HEK293 (cell line): ENCODE results near the gene TNIP1.

ENCODE experiments used
- CTCF ChIA-PET: fragments of 350-600 bp; formaldehyde crosslinking; extraction: SDS; loops from one replicate; lab custom pipeline; 2021; ENCODE audit warnings: antibody characterized with exemption; lab: Yijun Ruan, JAX
- POLR2A ChIA-PET: fragments of 300-600 bp; formaldehyde crosslinking; extraction: SDS; loops from one replicate; lab custom pipeline; 2020; ENCODE audit warnings: antibody characterized with exemption, inconsistent platforms; lab: Yijun Ruan, JAX
- H3K27ac ChIP-seq: fragments of 200-500 bp; sonication (Bioruptor generic); 2 replicates; pipeline ENCODE4 v1.5.1; 2014; ENCODE audit warnings: low read depth, low read length, control low read depth, inconsistent platforms; ENCODE audit errors: extremely low read depth
- H3K36me3 ChIP-seq, 2 experiments: fragments of 200-500 bp in 1 of 2; sonication (Bioruptor generic) in 1 of 2; 1 replicate in 1 of 2; 2 replicates in 1 of 2; pipeline ENCODE4 v1.5.1; 2014 to 2017; ENCODE audit warnings: inconsistent platforms in 2 of 2, low read length in 2 of 2; ENCODE audit not compliant: control insufficient read depth in 2 of 2, insufficient read depth in 1 of 2
- H3K4me1 ChIP-seq: fragments of 200-500 bp; sonication (Bioruptor generic); 2 replicates; pipeline ENCODE4 v1.5.1; 2014; ENCODE audit warnings: mild to moderate bottlenecking, low read length, inconsistent platforms; ENCODE audit not compliant: control insufficient read depth, insufficient read depth
- H3K4me3 ChIP-seq: 2 replicates; pipeline ENCODE4 v1.5.1; 2011; ENCODE audit warnings: low read depth, mild to moderate bottlenecking, control low read depth, low read length, moderate library complexity
- H3K9me3 ChIP-seq: fragments of 200-500 bp; sonication (Bioruptor generic); 2 replicates; pipeline ENCODE4 v1.5.1; 2014; ENCODE audit warnings: low read depth, low read length, inconsistent platforms; ENCODE audit not compliant: control insufficient read depth, insufficient read depth
- BCL11A ChIP-seq: fragments of 450-650 bp; formaldehyde crosslinking; IDR thresholded peaks from 2 replicates; pipeline ENCODE4 v1.5.1; 2016; ENCODE audit warnings: low read depth, missing biosample characterization, missing genetic modification characterization
- CTCF ChIP-seq: fragments of 450-650 bp; formaldehyde crosslinking; IDR thresholded peaks from 2 replicates; pipeline ENCODE4 v1.5.1; 2016; ENCODE audit warnings: missing biosample characterization, missing genetic modification characterization
- GLI2 ChIP-seq: fragments of 450-650 bp; formaldehyde crosslinking; IDR thresholded peaks from 2 replicates; pipeline ENCODE4; 2017; ENCODE audit warnings: missing biosample characterization, missing genetic modification characterization, low read depth, borderline replicate concordance
- KLF1 ChIP-seq: fragments of 450-650 bp; formaldehyde crosslinking; IDR thresholded peaks from 2 replicates; pipeline ENCODE4 v1.5.1; 2016; ENCODE audit warnings: missing biosample characterization, missing genetic modification characterization
- MZF1 ChIP-seq: fragments of 450-650 bp; formaldehyde crosslinking; IDR thresholded peaks from 2 replicates; pipeline ENCODE4 v1.5.1; 2017; ENCODE audit warnings: missing biosample characterization, missing genetic modification characterization, borderline replicate concordance
- PATZ1 ChIP-seq: fragments of 450-650 bp; formaldehyde crosslinking; IDR thresholded peaks from 2 replicates; pipeline ENCODE4 v1.5.1; 2016; ENCODE audit warnings: missing biosample characterization, missing genetic modification characterization
- SP7 ChIP-seq: fragments of 450-650 bp; formaldehyde crosslinking; IDR thresholded peaks from 2 replicates; pipeline ENCODE4 v1.5.1; 2016; ENCODE audit warnings: missing biosample characterization, missing genetic modification characterization
- TCF7L2 ChIP-seq: IDR thresholded peaks from 2 replicates; pipeline ENCODE4 v1.6.1; 2011; ENCODE audit warnings: low read depth, mild to moderate bottlenecking, inconsistent platforms, low read length, moderate library complexity, borderline replicate concordance
- YY2 ChIP-seq: fragments of 450-650 bp; formaldehyde crosslinking; IDR thresholded peaks from 2 replicates; pipeline ENCODE4 v1.5.1; 2016; ENCODE audit warnings: missing biosample characterization, missing genetic modification characterization
- ZFP37 ChIP-seq: fragments of 450-650 bp; formaldehyde crosslinking; IDR thresholded peaks from 2 replicates; pipeline ENCODE4 v1.5.1; 2016; ENCODE audit warnings: missing biosample characterization, missing genetic modification characterization
- ZNF175 ChIP-seq: fragments of 450-650 bp; formaldehyde crosslinking; IDR thresholded peaks from 2 replicates; pipeline ENCODE4 v1.5.1; 2016; ENCODE audit warnings: missing biosample characterization, missing genetic modification characterization
- ZNF202 ChIP-seq: fragments of 450-650 bp; formaldehyde crosslinking; IDR thresholded peaks from 2 replicates; pipeline ENCODE4 v1.5.1; 2016; ENCODE audit warnings: missing biosample characterization, missing genetic modification characterization, borderline replicate concordance
- ZNF214 ChIP-seq: fragments of 450-650 bp; formaldehyde crosslinking; IDR thresholded peaks from 2 replicates; pipeline ENCODE4 v1.5.1; 2017; ENCODE audit warnings: missing biosample characterization, mild to moderate bottlenecking, missing genetic modification characterization, borderline replicate concordance
- ZNF23 ChIP-seq: fragments of 450-650 bp; formaldehyde crosslinking; IDR thresholded peaks from 2 replicates; pipeline ENCODE4 v1.5.1; 2016; ENCODE audit warnings: missing biosample characterization, missing genetic modification characterization, borderline replicate concordance
- ZNF248 ChIP-seq: fragments of 450-650 bp; formaldehyde crosslinking; IDR thresholded peaks from 2 replicates; pipeline ENCODE4 v1.5.1; 2017; ENCODE audit warnings: missing biosample characterization, missing genetic modification characterization
- ZNF26 ChIP-seq: fragments of 450-650 bp; formaldehyde crosslinking; IDR thresholded peaks from 2 replicates; pipeline ENCODE4 v1.5.1; 2016; ENCODE audit warnings: missing biosample characterization, missing genetic modification characterization
- ZNF266 ChIP-seq: fragments of 450-650 bp; formaldehyde crosslinking; IDR thresholded peaks from 2 replicates; pipeline ENCODE4 v1.5.1; 2016; ENCODE audit warnings: missing biosample characterization, missing genetic modification characterization, low read depth
- ZNF324 ChIP-seq: fragments of 450-650 bp; formaldehyde crosslinking; IDR thresholded peaks from 2 replicates; pipeline ENCODE4 v1.5.1; 2016; ENCODE audit warnings: missing biosample characterization, missing genetic modification characterization
- ZNF426 ChIP-seq: fragments of 450-650 bp; formaldehyde crosslinking; IDR thresholded peaks from 2 replicates; pipeline ENCODE4 v1.5.1; 2017; ENCODE audit warnings: missing biosample characterization, missing genetic modification characterization, mild to moderate bottlenecking, inconsistent platforms, moderate library complexity
- ZNF48 ChIP-seq: fragments of 450-650 bp; formaldehyde crosslinking; IDR thresholded peaks from 2 replicates; pipeline ENCODE4 v1.5.1; 2016; ENCODE audit warnings: missing biosample characterization, missing genetic modification characterization
- ZNF510 ChIP-seq: fragments of 450-650 bp; formaldehyde crosslinking; IDR thresholded peaks from 2 replicates; pipeline ENCODE4 v1.5.1; 2018; ENCODE audit warnings: mild to moderate bottlenecking, missing genetic modification characterization, missing biosample characterization; ENCODE audit not compliant: insufficient replicate concordance
- ZNF548 ChIP-seq: fragments of 450-650 bp; formaldehyde crosslinking; IDR thresholded peaks from 2 replicates; pipeline ENCODE4 v1.5.1; 2016; ENCODE audit warnings: missing biosample characterization, missing genetic modification characterization
- ZNF664 ChIP-seq: fragments of 450-650 bp; formaldehyde crosslinking; IDR thresholded peaks from 2 replicates; pipeline ENCODE4 v1.5.1; 2016; ENCODE audit warnings: missing biosample characterization, missing genetic modification characterization

The TNIP1 gene

GRCh38 chr5:151089726-151090125 lies 8.9 kb upstream of the TNIP1 start (continued):
- TF ChIP-seq SP7 (no peak), ZNF214 (tag by site-specific recombination) (no peak), ZNF248 (no peak), ZNF23 (tag by site-specific recombination) (no peak), CTCF (tag by site-specific recombination) (no peak)

- TF ChIP-seq ZNF266 (tag by site-specific recombination) (no peak), ZNF26 (tag by site-specific recombination) (no peak), ZNF548 (tag by site-specific recombination) (no peak), KLF1 (tag by site-specific recombination) (no peak), TCF7L2 (no peak), ZNF324 (tag by site-specific recombination) (no peak), ZNF48 (tag by site-specific recombination) (no peak), GLI2 (tag by site-specific recombination) (no peak), ZNF202 (tag by site-specific recombination) (no peak), ZNF214 (tag by site-specific recombination) (no peak), ZFP37 (tag by site-specific recombination) (no peak), YY2 (tag by site-specific recombination) (no peak), ZNF175 (tag by site-specific recombination) (no peak), ZNF426 (tag by site-specific recombination) (no peak), MZF1 (tag by site-specific recombination) (no peak), ZNF664 (no peak), BCL11A (tag by site-specific recombination) (no peak), ZNF23 (tag by site-specific recombination) (no peak), PATZ1 (no peak), ZNF510 (tag by site-specific recombination) (no peak)
- ChIA-PET POLR2A (no interaction called here), CTCF (interaction anchor here (1.3 to 2.4 kb wide), 2 partner anchors 24 to 37 kb away, joined by 3 to 11 read pairs; no protein-coding TSS in a partner anchor)
- no peak overlapping the region for H3K4me3 ChIP-seq
- no peaks in the 10 kb centered on the region for H3K9me3 ChIP-seq
- H3K4me1 ChIP-seq = no peaks in the 10 kb centered on the region
- H3K36me3 ChIP-seq = no peaks in the 10 kb centered on the region
- no peak overlapping the region for H3K27ac ChIP-seq
Observed at GRCh38 chr5:151088986-151089385, 8.2 kb upstream of the TNIP1 start.
